CD4-positive, alpha-beta memory T cell (primary cell): ENCODE results near the gene RYK. TPM values are rescaled to one million over a fixed set of nuclear protein-coding genes. Genes with fewer than 3 reads are reported as not detected.

ENCODE experiments used
- CTCF ChIA-PET: fragments of 350-600 bp; sonication (Branson Sonifier 250); formaldehyde crosslinking; loops from one replicate; lab custom pipeline; 2021; ENCODE audit warnings: inconsistent platforms; ENCODE audit not compliant: partially characterized antibody; lab: Charles Lee
- POLR2A ChIA-PET: fragments of 350-600 bp; sonication (Branson Sonifier 250); formaldehyde crosslinking; loops from one replicate; lab custom pipeline; 2021; ENCODE audit not compliant: partially characterized antibody; lab: Charles Lee
- DNase-seq, 5 donors: peaks; one replicate each; pipeline versions ENCODE4 v3.0.0 to v3.0.0-alpha.2; 2020 to 2022; ENCODE audit warnings: mixed read lengths in 1 of 5
- H3K27ac ChIP-seq: one replicate; pipeline ENCODE4 v1.7.0; 2013; ENCODE audit warnings: low read depth, low read length
- H3K27me3 ChIP-seq: 2 replicates; pipeline ENCODE4 v1.7.0; 2013; ENCODE audit warnings: mild to moderate bottlenecking, low read length, moderate library complexity; ENCODE audit not compliant: insufficient read depth
- H3K36me3 ChIP-seq: 2 replicates; pipeline ENCODE4 v1.7.0; 2013; ENCODE audit warnings: mild to moderate bottlenecking, low read length, moderate library complexity; ENCODE audit not compliant: insufficient read depth
- H3K4me1 ChIP-seq: 2 replicates; pipeline ENCODE4 v1.7.0; 2013; ENCODE audit warnings: mild to moderate bottlenecking, low read length, moderate library complexity; ENCODE audit not compliant: insufficient read depth
- H3K4me3 ChIP-seq, 2 donors: one replicate each; pipeline ENCODE4 v1.7.0; 2013; ENCODE audit warnings: low read length in 2 of 2, mild to moderate bottlenecking in 1 of 2
- H3K9me3 ChIP-seq, 2 donors: one replicate each; pipeline ENCODE4 v1.7.0; 2013; ENCODE audit warnings: low read length in 2 of 2, control low read depth in 1 of 2; ENCODE audit not compliant: control insufficient read depth in 1 of 2
- H3K27ac Mint-ChIP-seq, 7 donors: one replicate each; pipeline ENCODE4 v1.8.0; 2020 to 2021; ENCODE audit warnings: mixed read lengths in 7 of 7, mild to moderate bottlenecking in 6 of 7, inconsistent platforms in 3 of 7, moderate library complexity in 3 of 7
- H3K27me3 Mint-ChIP-seq, 2 donors: one replicate each; pipeline ENCODE4 v1.8.0; 2020 to 2021; ENCODE audit warnings: mixed read lengths in 2 of 2
- H3K36me3 Mint-ChIP-seq, 2 donors: one replicate each; pipeline ENCODE4 v1.8.0; 2020 to 2021; ENCODE audit warnings: mixed read lengths in 2 of 2, inconsistent platforms in 1 of 2, mild to moderate bottlenecking in 1 of 2
- H3K4me1 Mint-ChIP-seq, 4 donors: one replicate each; pipeline ENCODE4 v1.8.0; 2020 to 2021; ENCODE audit warnings: mixed read lengths in 4 of 4, mild to moderate bottlenecking in 1 of 4
- H3K4me3 Mint-ChIP-seq, 8 donors: one replicate each; pipeline ENCODE4 v1.8.0; 2020 to 2021; ENCODE audit warnings: mixed read lengths in 8 of 8, mild to moderate bottlenecking in 7 of 8, moderate library complexity in 6 of 8, inconsistent platforms in 3 of 8
- H3K9me3 Mint-ChIP-seq, 8 donors: one replicate each; pipeline ENCODE4 v1.8.0; 2020 to 2021; ENCODE audit warnings: mixed read lengths in 8 of 8, mild to moderate bottlenecking in 5 of 8, inconsistent platforms in 3 of 8, moderate library complexity in 1 of 8
- intact Hi-C: fragments of 100-400 bp; cut with micrococcal nuclease; formaldehyde crosslinking; loops from one replicate; pipeline ENCODE4 v1.15.1; 2023
- polyA plus RNA-seq, 2 donors: library from polyadenylated mRNA; unstranded; fragments of 300-500 nt; fragmentation: Illumina TruSeq; gene quantifications; one replicate each; pipeline ENCODE4 v1.2.3, GENCODE V29; 2021
- total RNA-seq, 2 experiments: library from RNA; stranded (reverse); gene quantifications; one replicate each; pipeline ENCODE4 v1.2.3, GENCODE V29; 2021

RYK gene
- total and polyA plus RNA-seq, 4 experiments from 2014 or later: 4.8 to 47.9 (median 27.3) TPM

- Mint-ChIP-seq H3K4me3 (peak overlapping the region in 3 of 8 donors; percentile 27 to 65 (median 34)), H3K27ac (peak overlapping the region in 1 of 7 donors; percentile 53), H3K36me3 (no peaks in the 10 kb centered on the region), H3K4me1 (peaks cover 58 to 83% (median 68%) of the 10 kb centered on the region in 4 donors), H3K27me3 (no peaks in the 10 kb centered on the region), H3K9me3 (no peaks in the 10 kb centered on the region)
- H3K36me3 ChIP-seq: no peaks in the 10 kb centered on the region
- DNase-seq: no peak
- H3K4me3 ChIP-seq: no peak overlapping the region
- intact Hi-C loops: loop anchor here (10.0 kb wide), 1 partner anchor 1511 kb away; the partner anchor contains the start of gene NPHP3
- H3K27ac ChIP-seq: no peak overlapping the region
- no peaks in the 10 kb centered on the region for H3K27me3 ChIP-seq
- ChIA-PET CTCF (interaction anchor here (4.0 kb wide), 1 partner anchor 22 kb away, joined by 29 read pairs; no protein-coding TSS in a partner anchor), POLR2A (no interaction called here)
- peaks cover 60% of the 10 kb centered on the region for H3K4me1 ChIP-seq
- no peaks in the 10 kb centered on the region for H3K9me3 ChIP-seq
Observed at GRCh38 chr3:134235577-134236076, 15.0 kb downstream of the RYK start.

- H3K4me1 Mint-ChIP-seq: peaks cover 52 to 77% (median 63%) of the 10 kb centered on the region in 4 donors
- Histone ChIP-seq H3K36me3 (no peaks in the 10 kb centered on the region), H3K4me3 (no peak overlapping the region), H3K27ac (no peak overlapping the region), H3K27me3 (no peaks in the 10 kb centered on the region), H3K9me3 (no peaks in the 10 kb centered on the region), H3K4me1 (peaks cover 44% of the 10 kb centered on the region)
- no peaks in the 10 kb centered on the region for H3K9me3 Mint-ChIP-seq
- ChIA-PET POLR2A (interaction anchor here (1.2 to 1.5 kb wide), 2 partner anchors 8 to 14 kb away, joined by 3 to 5 read pairs; no protein-coding TSS in a partner anchor), CTCF (interaction anchor here (1.3 to 2.0 kb wide), 2 partner anchors 10 to 20 kb away, joined by 5 to 18 read pairs; no protein-coding TSS in a partner anchor)
- DNase-seq: no peak
- H3K4me3 Mint-ChIP-seq: peak overlapping the region in 1 of 8 donors; percentile 14
- no peaks in the 10 kb centered on the region for H3K27me3 Mint-ChIP-seq
- H3K36me3 Mint-ChIP-seq: no peaks in the 10 kb centered on the region
- intact Hi-C loops: loop anchor here (2.0 to 10.0 kb wide), 2 partner anchors 16 to 1508 kb away; partner anchors contain the start of gene NPHP3
- no peak overlapping the region for H3K27ac Mint-ChIP-seq
Observed at GRCh38 chr3:134232951-134233350, 17.7 kb downstream of the RYK start.

GRCh38 chr3:134232151-134232550, 18.5 kb downstream of the RYK start:
- H3K4me3 ChIP-seq: no peak overlapping the region
- intact Hi-C loops: loop anchor here (2.0 to 10.0 kb wide), 2 partner anchors 17 to 1507 kb away; partner anchors contain the start of gene NPHP3
- H3K27me3 ChIP-seq: no peaks in the 10 kb centered on the region
- Mint-ChIP-seq H3K27me3 (no peaks in the 10 kb centered on the region), H3K4me1 (peaks cover 46 to 73% (median 57%) of the 10 kb centered on the region in 4 donors), H3K36me3 (no peaks in the 10 kb centered on the region), H3K9me3 (no peaks in the 10 kb centered on the region), H3K4me3 (peak overlapping the region in 6 of 8 donors; percentile 7 to 66 (median 33)), H3K27ac (peak overlapping the region in 1 of 7 donors; percentile 32)
- no peak for DNase-seq
- no peak overlapping the region for H3K27ac ChIP-seq
- CTCF ChIA-PET: interaction anchor here (0.8 to 2.0 kb wide), 5 partner anchors 9 to 261 kb away, joined by 3 to 18 read pairs (median 4); no protein-coding TSS in a partner anchor
- no peaks in the 10 kb centered on the region for H3K9me3 ChIP-seq
- H3K4me1 ChIP-seq: peaks cover 37% of the 10 kb centered on the region
- POLR2A ChIA-PET: interaction anchor here (1.2 to 1.5 kb wide), 2 partner anchors 9 to 15 kb away, joined by 3 to 5 read pairs; no protein-coding TSS in a partner anchor
- H3K36me3 ChIP-seq: no peaks in the 10 kb centered on the region

- intact Hi-C loops: loop anchor here (10.0 kb wide), 1 partner anchor 1506 kb away; the partner anchor contains the start of gene NPHP3
- Mint-ChIP-seq H3K27me3 (no peaks in the 10 kb centered on the region), H3K4me3 (no peak overlapping the region)
Observed at GRCh38 chr3:134231131-134231530, 19.5 kb downstream of the RYK start.

GRCh38 chr3:134229038-134229437, 21.6 kb downstream of the RYK start:
- H3K4me3 ChIP-seq: no peak overlapping the region
- intact Hi-C loops: no loop called here
- no peak for DNase-seq
- H3K27ac ChIP-seq: no peak overlapping the region
- H3K27ac Mint-ChIP-seq: no peak overlapping the region
- peaks cover 31 to 62% (median 45%) of the 10 kb centered on the region in 4 donors for H3K4me1 Mint-ChIP-seq
- H3K9me3 ChIP-seq: no peaks in the 10 kb centered on the region
- no peak overlapping the region for H3K4me3 Mint-ChIP-seq
- no peaks in the 10 kb centered on the region for H3K27me3 ChIP-seq
- peaks cover 0 to 1% of the 10 kb centered on the region in 2 donors for H3K36me3 Mint-ChIP-seq
- H3K9me3 Mint-ChIP-seq: no peaks in the 10 kb centered on the region
- POLR2A ChIA-PET: no interaction called here
- H3K36me3 ChIP-seq: no peaks in the 10 kb centered on the region
- no peaks in the 10 kb centered on the region for H3K27me3 Mint-ChIP-seq
- CTCF ChIA-PET: interaction anchor here (1.4 kb wide), 1 partner anchor 16 kb away, joined by 3 read pairs; no protein-coding TSS in a partner anchor
- peaks cover 26% of the 10 kb centered on the region for H3K4me1 ChIP-seq

More at GRCh38 chr3:134231131-134231530, 19.5 kb downstream of the RYK start:
- H3K4me1 ChIP-seq: peaks cover 29% of the 10 kb centered on the region
- no peaks in the 10 kb centered on the region for H3K27me3 ChIP-seq
- ChIA-PET POLR2A (no interaction called here), CTCF (interaction anchor here (0.6 to 2.0 kb wide), 3 partner anchors 18 to 243 kb away, joined by 3 to 18 read pairs (median 3); no protein-coding TSS in a partner anchor)
- no peak overlapping the region for H3K27ac ChIP-seq
- no peaks in the 10 kb centered on the region for H3K9me3 Mint-ChIP-seq
- H3K36me3 ChIP-seq: no peaks in the 10 kb centered on the region
- no peak overlapping the region for H3K27ac Mint-ChIP-seq
- H3K36me3 Mint-ChIP-seq: no peaks in the 10 kb centered on the region
- no peak overlapping the region for H3K4me3 ChIP-seq
- H3K4me1 Mint-ChIP-seq: peaks cover 41 to 72% (median 55%) of the 10 kb centered on the region in 4 donors
- DNase-seq: no peak
- no peaks in the 10 kb centered on the region for H3K9me3 ChIP-seq

- Histone ChIP-seq H3K27me3 (no peaks in the 10 kb centered on the region), H3K27ac (no peak overlapping the region), H3K9me3 (no peaks in the 10 kb centered on the region), H3K4me3 (no peak overlapping the region), H3K4me1 (peaks cover 28% of the 10 kb centered on the region), H3K36me3 (no peaks in the 10 kb centered on the region)
- Mint-ChIP-seq H3K27me3 (no peaks in the 10 kb centered on the region), H3K4me1 (peaks cover 35 to 66% (median 49%) of the 10 kb centered on the region in 4 donors), H3K36me3 (peaks cover 0 to 1% of the 10 kb centered on the region in 2 donors), H3K4me3 (no peak overlapping the region), H3K9me3 (no peaks in the 10 kb centered on the region), H3K27ac (no peak overlapping the region)
- DNase-seq: no peak
- CTCF ChIA-PET: interaction anchor here (7.9 kb wide), 1 partner anchor 15 kb away, joined by 76 read pairs; no protein-coding TSS in a partner anchor
- intact Hi-C loops: no loop called here
- POLR2A ChIA-PET: no interaction called here
Observed at GRCh38 chr3:134228479-134228878, 22.2 kb downstream of the RYK start.

DNA sequence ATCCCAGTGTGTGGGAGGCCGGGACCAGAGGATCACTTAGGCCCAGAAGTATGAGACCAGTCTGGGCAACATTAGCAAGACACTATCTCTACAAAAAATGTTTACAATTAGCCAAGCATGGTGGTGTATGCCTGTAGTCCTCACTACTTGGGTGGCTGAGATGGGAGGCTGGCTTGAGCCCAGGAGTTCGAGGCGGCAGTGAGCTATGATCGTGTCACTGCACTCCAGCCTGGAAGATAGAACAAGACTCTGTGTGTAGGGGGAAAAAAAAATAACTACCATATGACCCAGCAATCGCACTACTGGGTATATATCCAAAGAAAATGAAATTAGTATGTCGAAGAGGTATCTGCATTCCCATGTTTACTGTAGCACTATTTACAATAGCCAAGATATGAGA, 22.6 kb downstream of the RYK start:
- Mint-ChIP-seq H3K36me3 (peaks cover 0 to 1% of the 10 kb centered on the region in 2 donors), H3K9me3 (no peaks in the 10 kb centered on the region), H3K27me3 (no peaks in the 10 kb centered on the region), H3K4me3 (no peak overlapping the region), H3K4me1 (peaks cover 35 to 68% (median 51%) of the 10 kb centered on the region in 4 donors), H3K27ac (peak overlapping the region in 1 of 7 donors; percentile 32)
- peaks cover 26% of the 10 kb centered on the region for H3K4me1 ChIP-seq
- CTCF ChIA-PET: interaction anchor here (7.9 kb wide), 1 partner anchor 15 kb away, joined by 76 read pairs; no protein-coding TSS in a partner anchor
- no peak for DNase-seq
- H3K27ac ChIP-seq: no peak overlapping the region
- H3K9me3 ChIP-seq: no peaks in the 10 kb centered on the region
- no peaks in the 10 kb centered on the region for H3K27me3 ChIP-seq
- H3K36me3 ChIP-seq: no peaks in the 10 kb centered on the region
- H3K4me3 ChIP-seq: no peak overlapping the region
- POLR2A ChIA-PET: no interaction called here
- intact Hi-C loops: no loop called here
